ENCODE results near the gene ALPI. TPM values are rescaled to one million over a fixed set of nuclear protein-coding genes. Genes with fewer than 3 reads are reported as not detected.

ALPI gene
- total RNA-seq, 1 experiment from 2014 or later = not detected

DNA sequence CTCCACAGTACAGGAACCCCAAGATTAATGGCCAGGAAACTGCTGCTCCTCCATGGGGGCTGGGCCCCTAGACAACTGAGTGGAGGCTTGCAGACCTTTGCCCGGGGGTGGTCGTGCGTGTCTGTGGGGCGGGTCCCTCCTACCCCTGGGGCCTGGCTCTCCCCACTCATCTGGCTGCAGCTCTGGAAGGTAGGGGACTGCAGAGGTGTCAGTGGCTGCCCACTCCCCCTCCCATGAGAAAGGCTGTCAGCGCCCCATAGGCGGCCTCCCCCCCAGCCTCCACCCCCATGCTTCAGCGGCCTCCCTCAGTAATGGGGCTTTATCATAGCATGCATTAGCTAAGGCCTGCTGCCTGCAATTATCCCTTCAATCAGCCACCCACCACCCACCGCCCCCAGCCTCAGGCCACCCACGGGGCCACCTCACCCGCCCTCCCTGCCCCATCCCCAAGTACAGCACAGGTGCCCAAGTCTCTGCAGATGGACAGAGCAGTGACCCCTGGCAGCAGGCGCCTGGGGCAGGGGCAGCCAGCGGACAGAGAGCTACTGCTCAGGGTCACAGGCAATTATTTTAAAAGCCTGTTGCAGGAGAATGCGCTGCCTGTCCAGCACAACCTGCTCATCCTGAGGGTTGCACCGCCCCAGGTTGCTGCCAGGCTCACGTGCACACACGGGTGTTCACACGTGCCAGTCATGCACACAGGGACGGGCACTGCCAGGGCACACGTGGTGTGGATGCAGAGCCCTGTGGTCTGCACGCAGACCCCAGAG is 40.7 kb downstream of the ALPI start:
- no TSS peak for BruUV-seq (replicated peaks)
- H3K9me2 ChIP-seq (ENCODE audit: insufficient read depth) = no peaks in the 10 kb centered on the region
- intact Hi-C loops (cut with micrococcal nuclease) = no loop called here
- H3K36me3 ChIP-seq (ENCODE audit: control insufficient read depth in 1 of 2, insufficient read depth in 2 of 2, low read length in 2 of 2) = no peaks in the 10 kb centered on the region
- no peak overlapping the region for H3K27ac ChIP-seq (ENCODE audit: low read depth, low read length)
- RAD21 ChIA-PET (ENCODE audit: low non-redundant PET in 1 of 2, low total read pairs in 2 of 2, uncharacterized antibody in 2 of 2, unreplicated experiment in 2 of 2) = no interaction called here
- no peaks in the 10 kb centered on the region for H3K79me2 ChIP-seq (ENCODE audit: insufficient read depth, low read length)
- TF ChIP-seq CBX3 (IDR thresholded peaks at IDR 0.05; ENCODE audit: low read depth) (no peak), ZFX (IDR thresholded peaks at IDR 0.05) (no peak), JUND (IDR thresholded peaks at IDR 0.05) (no peak), FOSL1 (IDR thresholded peaks at IDR 0.05; ENCODE audit: low read depth) (no peak), EGR1 (IDR thresholded peaks at IDR 0.05; ENCODE audit: low read depth) (no peak), ZNF274 (IDR thresholded peaks at IDR 0.05; ENCODE audit: low read depth, low read length) (no peak), SIN3A (IDR thresholded peaks at IDR 0.05; ENCODE audit: low read depth) (no peak), EZH2phosphoT487 (IDR thresholded peaks at IDR 0.05; ENCODE audit: borderline replicate concordance) (no peak), RAD21 (IDR thresholded peaks at IDR 0.05; ENCODE audit: low read depth) (no peak), TCF7L2 (IDR thresholded peaks at IDR 0.05; ENCODE audit: borderline replicate concordance, extremely low read depth, insufficient read depth, insufficient read length) (no peak), SRF (IDR thresholded peaks at IDR 0.05; ENCODE audit: low read depth) (no peak), POLR2A (IDR thresholded peaks at IDR 0.05; ENCODE audit: borderline replicate concordance, extremely low read depth, insufficient read depth, insufficient read length) (no peak), EZH2 (IDR thresholded peaks at IDR 0.05) (no peak), CEBPB (IDR thresholded peaks at IDR 0.05; ENCODE audit: low read depth) (no peak), YY1 (IDR thresholded peaks at IDR 0.05; ENCODE audit: extremely low read depth, insufficient replicate concordance, low read depth, low read length) (no peak)
- TF ChIP-seq, protein P1, sequence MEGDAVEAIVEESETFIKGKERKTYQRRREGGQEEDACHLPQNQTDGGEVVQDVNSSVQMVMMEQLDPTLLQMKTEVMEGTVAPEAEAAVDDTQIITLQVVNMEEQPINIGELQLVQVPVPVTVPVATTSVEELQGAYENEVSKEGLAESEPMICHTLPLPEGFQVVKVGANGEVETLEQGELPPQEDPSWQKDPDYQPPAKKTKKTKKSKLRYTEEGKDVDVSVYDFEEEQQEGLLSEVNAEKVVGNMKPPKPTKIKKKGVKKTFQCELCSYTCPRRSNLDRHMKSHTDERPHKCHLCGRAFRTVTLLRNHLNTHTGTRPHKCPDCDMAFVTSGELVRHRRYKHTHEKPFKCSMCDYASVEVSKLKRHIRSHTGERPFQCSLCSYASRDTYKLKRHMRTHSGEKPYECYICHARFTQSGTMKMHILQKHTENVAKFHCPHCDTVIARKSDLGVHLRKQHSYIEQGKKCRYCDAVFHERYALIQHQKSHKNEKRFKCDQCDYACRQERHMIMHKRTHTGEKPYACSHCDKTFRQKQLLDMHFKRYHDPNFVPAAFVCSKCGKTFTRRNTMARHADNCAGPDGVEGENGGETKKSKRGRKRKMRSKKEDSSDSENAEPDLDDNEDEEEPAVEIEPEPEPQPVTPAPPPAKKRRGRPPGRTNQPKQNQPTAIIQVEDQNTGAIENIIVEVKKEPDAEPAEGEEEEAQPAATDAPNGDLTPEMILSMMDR (IDR thresholded peaks at IDR 0.05 in 2 of 3, conservative IDR thresholded peaks at IDR 0.05 in 1 of 3; ENCODE audit: borderline replicate concordance in 1 of 3, insufficient read depth in 1 of 3, low read depth in 2 of 3, low read length in 2 of 3) = no peak
- TF ChIP-seq, protein P2, sequence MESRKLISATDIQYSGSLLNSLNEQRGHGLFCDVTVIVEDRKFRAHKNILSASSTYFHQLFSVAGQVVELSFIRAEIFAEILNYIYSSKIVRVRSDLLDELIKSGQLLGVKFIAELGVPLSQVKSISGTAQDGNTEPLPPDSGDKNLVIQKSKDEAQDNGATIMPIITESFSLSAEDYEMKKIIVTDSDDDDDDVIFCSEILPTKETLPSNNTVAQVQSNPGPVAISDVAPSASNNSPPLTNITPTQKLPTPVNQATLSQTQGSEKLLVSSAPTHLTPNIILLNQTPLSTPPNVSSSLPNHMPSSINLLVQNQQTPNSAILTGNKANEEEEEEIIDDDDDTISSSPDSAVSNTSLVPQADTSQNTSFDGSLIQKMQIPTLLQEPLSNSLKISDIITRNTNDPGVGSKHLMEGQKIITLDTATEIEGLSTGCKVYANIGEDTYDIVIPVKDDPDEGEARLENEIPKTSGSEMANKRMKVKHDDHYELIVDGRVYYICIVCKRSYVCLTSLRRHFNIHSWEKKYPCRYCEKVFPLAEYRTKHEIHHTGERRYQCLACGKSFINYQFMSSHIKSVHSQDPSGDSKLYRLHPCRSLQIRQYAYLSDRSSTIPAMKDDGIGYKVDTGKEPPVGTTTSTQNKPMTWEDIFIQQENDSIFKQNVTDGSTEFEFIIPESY (IDR thresholded peaks at IDR 0.05; ENCODE audit: extremely low read depth, insufficient replicate concordance, low read length) = no peak
- TF ChIP-seq, protein P3, sequence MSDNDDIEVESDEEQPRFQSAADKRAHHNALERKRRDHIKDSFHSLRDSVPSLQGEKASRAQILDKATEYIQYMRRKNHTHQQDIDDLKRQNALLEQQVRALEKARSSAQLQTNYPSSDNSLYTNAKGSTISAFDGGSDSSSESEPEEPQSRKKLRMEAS (IDR thresholded peaks at IDR 0.05) = no peak
- TF ChIP-seq, protein P4, sequence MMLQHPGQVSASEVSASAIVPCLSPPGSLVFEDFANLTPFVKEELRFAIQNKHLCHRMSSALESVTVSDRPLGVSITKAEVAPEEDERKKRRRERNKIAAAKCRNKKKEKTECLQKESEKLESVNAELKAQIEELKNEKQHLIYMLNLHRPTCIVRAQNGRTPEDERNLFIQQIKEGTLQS (IDR thresholded peaks at IDR 0.05) = no peak
- no peak overlapping the region for H3K9ac ChIP-seq (ENCODE audit: low read length)
- H2AFZ ChIP-seq (ENCODE audit: low read depth, low read length, poor library complexity, severe bottlenecking) = no peak overlapping the region
- DNase-seq (ENCODE audit: low read depth, low spot score) (no peak), ATAC-seq (no peak)
- POLR2A ChIA-PET = no interaction called here
- H4K20me1 ChIP-seq (ENCODE audit: insufficient read depth) = no peaks in the 10 kb centered on the region
- CTCF ChIA-PET = no interaction called here
- 0 out of 4 replicates have a peak, but pooled peaks cover 0 to 4% of the 10 kb centered on the region in 2 experiments for H3K4me1 ChIP-seq (ENCODE audit: control insufficient read depth in 1 of 2, insufficient read depth in 2 of 2, low read length in 2 of 2)
- no peak overlapping the region for H3K4me2 ChIP-seq (ENCODE audit: low read length)
- no peak overlapping the region for H3K4me3 ChIP-seq (replicated peaks in 1 of 2; ENCODE audit: low read depth in 1 of 2, low read length in 2 of 2)
- H3K9me3 ChIP-seq (ENCODE audit: control insufficient read depth in 1 of 2, insufficient read depth in 1 of 2, low read depth in 1 of 2, low read length in 2 of 2) = no peaks in the 10 kb centered on the region
- no peaks in the 10 kb centered on the region for H3K27me3 ChIP-seq (ENCODE audit: insufficient read depth, low read length)

All from HCT116 (cell line).